Endometrial microvascular endothelial cells (primary cell): ENCODE results near the gene NHERF2. TPM values are rescaled to one million over a fixed set of nuclear protein-coding genes. Genes with fewer than 3 reads are reported as not detected.
"Not testable (repeated sequence)": the region's sequence is repeated elsewhere in the genome, so short reads cannot be mapped to it uniquely, and the experiment has no call there.

Experiments used
- in situ Hi-C: cut with HindIII; loops from 2 replicates; pipeline ENCODE4 v1.10.0; 2017; ENCODE audit warnings: low sequenced_read_pairs, low pct_unique_long_range_greater_than_20kb; ENCODE audit errors: inconsistent ontology term
- total RNA-seq: library from RNA; depleted of rRNA; stranded (reverse); fragments of >200 nt; gene quantifications from one replicate; pipeline ENCODE4 v1.2.3, GENCODE V29; 2015; ENCODE audit errors: inconsistent ontology term

The NHERF2 gene
- total RNA-seq, 1 donor from 2014 or later: 194 TPM

DNA sequence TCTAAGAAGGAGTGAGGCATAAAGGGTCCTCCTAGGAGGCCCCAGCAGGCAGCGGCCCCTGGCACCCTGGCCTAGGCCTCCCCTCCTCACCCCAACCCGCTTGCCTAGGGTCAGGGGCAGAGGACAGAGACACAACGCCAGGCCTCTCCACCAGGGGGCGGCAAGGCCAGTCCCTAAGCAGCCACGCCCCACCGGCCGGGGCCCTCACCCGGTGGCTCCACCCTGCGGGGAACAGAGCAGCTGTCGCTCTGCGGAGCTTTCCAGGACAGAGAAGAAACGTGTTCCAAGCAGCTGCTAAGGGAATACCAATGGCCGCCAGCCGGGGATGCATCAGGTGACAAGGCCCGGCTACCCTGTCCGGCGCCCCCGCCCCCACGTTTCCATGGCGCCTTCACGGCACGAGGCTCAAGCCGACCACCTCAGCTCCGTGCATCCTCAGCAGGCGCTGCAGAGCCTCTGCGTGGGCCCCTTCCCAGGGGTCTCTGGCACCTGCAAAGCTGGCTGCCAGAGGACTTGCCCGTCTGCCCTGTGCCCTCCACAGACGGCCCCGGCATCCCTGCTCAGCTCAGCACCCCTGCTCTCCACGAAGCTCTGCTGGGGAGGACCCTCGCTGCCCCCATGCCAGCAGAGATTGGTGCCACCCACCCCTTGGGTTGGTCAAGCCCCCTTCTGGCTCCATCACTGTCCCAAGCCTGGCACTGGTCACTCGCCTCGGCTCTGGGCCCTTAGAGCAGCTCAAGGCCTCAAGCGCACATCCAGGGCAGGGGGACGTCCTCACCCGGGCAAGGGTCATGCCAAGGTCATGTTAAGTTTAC is 22.7 kb upstream of the NHERF2 start:
- in situ Hi-C loops: no loop called here

DNA sequence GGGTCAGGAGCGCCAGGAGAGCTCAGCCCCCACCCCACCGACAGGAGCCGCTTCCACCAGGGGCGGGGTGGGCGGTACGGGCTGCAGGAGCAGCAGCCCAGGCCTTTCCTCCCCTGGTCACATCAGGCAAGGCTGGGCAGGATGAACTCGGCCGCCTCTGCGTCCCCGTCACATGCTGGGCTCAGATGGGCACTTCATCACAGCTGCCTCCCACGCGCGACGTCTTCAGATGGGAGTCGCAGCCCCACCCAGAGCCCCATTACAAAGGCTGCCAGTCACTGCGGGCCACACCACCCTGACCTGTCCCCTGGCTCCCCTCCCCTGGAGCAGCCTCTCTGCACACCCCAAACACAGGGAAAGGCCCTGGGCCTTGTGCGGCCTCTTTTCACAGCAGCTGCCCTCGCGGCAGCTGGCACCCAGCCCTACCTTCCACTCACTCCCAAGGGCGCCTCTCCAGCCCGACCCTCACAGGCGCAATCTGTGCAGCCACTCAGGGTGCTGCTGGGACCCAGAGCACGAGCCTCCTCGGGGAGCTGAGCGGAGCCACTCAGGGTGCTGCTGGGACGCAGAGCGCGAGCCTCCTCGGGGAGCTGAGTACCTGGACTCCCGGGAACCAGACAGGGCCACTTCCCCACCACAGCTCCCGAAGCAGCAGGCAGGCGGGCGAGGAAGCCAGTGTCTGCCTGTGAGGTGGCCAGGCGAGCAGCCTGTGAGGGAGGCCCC is 21.7 kb upstream of the NHERF2 start:
- in situ Hi-C loops: no loop called here

DNA sequence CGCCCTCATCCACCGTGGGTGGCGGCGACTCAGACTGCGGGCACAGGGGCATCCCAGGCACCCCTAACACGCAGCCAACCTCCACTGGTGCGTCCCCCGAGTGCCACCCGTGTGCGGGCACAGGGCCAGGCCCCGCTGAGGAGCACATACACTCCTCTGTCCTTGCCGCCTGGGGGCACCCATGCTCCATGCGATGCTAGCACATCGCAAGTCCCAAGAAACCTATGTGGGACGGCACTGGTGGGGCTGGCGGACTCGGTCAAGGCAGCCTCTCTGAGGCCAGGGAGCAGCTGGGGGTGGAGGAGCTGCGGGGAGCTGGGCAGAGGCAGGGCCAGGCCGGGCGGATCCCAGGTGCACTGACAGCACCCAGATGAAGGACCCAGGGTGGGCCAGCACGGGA is 21.1 kb upstream of the NHERF2 start:
- in situ Hi-C loops: no loop called here

DNA sequence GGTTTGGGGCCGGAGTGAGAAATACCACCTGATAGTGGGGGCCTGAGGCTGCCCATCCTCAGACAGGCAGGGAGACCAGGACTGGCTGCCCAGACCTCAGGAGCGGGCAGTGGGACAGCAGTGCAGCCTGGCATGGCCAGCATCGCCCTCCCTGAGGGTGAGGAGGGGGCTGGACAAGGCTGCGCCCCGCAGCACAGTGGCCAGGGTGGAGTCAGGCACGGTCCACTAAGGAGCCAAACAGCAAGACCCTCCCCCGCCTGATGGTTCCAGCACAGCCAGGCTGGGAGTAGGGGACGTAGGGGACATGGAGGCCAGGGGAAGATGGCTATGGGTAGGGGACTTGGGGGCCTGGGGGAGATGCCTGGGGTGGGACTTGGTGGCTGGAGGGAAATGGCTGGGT is 20.4 kb upstream of the NHERF2 start:
- in situ Hi-C loops: no loop called here

DNA sequence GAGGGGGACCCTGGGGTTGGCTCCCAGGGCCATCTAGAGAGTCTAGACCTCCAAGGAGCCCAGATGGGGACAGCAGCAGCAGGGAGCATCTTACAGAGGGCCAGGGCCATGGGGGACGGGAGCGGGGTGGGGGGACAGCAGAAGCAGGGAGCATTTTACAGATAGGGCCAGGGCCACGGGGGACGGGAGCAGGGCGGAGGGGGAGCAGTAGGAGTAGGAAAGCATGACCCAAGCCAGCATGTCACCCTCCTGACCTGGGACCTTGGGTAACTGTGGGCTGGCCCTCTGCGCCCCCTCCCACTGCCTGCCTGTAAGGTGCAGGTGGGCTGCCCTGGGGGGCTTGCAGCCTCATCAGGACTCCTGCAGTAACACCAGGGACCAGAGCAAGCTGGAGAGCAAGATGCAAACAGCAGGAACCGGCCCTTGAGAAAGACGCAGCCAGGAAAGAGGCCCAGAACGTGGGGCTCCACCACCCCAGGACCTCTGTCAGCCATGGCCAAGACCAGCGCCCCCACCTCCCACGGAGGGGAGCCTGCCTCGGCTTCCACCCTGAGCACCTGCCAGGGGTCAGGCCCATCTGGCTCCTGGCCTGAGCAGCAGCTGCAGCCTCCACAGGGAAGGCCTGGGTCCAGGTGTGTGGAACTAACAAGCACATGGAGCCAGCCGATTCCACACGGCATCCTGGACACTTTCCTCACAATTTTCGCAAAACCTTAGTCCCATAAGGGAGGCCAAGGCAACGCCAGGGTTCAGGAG is 19.4 kb upstream of the NHERF2 start:
- in situ Hi-C loops: no loop called here

DNA sequence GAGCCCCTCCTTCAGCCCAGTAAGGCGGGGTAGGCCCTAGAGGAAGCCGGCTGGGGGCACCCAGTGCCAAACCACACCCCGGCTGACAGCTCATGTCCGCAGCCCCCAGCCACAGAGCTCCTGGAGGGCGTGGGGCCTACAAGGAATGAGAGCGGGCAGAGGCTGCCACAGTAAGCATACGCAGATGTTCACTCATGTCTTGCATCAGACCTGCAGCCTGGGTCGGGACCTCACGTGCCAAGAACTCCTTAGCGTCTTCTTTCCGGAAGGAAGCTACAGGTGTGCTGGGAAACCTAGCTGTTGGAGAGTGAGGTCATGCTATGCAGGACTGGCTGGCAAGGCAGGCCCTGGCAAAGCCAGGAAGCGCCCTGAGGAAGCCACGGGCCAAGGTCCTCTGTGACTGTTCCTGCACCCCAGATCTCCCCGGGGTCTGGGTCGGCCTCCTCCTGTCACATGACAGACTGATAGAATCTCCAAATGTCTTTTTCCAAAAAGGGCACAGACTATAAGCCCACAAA is 18.6 kb upstream of the NHERF2 start:
- in situ Hi-C loops: no loop called here

DNA sequence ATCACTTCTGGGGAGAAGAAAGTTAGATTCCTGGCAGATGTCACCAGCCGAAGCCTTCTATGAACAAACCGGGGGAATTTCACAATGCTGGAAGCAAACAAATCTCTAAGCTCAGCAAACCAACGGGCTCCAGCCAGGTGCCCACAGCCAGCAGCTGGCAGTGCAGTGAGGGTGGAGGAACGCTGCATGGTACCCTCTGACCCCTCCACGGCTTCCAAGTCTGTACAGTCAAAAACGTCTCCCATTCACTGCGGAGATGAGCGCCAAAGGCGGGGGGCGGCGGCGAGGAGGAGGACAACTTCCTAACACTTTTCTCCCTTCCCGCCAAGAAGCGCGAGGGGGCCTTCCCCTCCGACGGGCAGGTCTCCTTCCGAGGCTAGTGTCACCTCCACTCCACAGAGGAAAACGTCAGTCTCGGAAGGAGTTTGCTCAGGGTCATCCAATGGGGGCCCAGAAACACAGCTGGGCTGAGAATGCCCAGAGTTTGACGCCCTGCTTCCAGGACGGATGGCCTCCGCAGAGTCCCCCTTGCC is 18.0 kb upstream of the NHERF2 start:
- in situ Hi-C loops: no loop called here

DNA sequence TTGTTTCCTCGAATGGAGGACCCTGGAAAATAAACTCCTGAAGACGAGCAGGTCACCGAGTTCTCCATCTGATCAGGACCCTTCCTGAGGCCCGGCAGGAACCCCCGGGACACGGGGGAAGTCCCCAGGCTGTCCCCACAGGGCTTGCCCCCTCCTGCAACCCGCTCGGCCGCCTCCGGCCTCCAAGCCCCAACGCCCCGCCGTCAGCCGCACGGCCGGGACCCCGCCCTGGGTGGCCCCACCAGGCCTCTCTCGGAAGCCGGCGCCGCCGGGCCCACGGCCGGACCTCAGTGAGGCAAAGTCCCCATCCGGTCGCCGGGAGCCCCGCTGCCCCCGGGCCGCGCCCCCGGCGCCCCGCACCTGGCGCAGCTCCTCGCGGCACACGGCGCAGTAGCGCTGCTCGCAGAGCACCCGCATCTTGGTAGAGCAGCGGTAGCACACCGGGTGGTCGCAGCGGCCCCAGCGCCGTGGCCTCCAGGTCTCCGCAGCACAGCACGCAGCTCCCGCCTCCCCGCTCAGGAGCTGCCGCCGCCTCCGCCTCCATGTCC is 17.5 kb upstream of the NHERF2 start:
- in situ Hi-C loops: no loop called here

DNA sequence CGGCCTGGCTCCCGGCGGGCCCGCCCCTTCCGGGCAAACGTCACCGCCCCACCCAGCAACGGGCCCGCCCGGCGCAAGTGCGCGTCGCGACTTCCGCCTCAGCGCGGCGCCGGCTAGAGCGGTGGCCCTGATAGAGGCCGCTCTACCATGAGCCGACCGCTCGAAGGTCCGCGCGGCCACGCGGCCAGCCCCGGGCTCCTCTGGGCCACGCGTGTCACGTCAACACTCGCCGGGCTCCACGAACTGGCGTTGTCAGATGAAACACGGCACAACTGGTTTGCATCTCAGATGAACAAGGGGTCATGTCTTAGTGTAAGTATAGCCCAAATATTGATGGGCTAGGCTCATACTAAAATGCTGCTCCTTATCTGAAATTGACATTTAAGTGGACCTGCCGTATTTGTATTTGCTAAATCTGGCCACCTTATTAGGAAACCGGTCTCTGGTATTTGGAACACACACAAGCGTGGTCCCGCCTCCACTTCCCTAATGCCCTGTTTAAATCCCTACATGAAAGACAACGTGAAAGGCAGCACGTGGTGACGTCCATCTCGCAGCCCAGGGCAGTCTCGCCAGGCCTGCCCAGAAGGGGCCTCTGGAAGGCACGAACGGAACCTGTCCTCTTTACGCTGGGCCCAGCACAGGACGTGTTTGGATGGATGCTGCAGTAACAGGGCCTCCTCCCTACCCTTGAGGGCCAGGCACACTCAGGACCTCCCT is 16.8 kb upstream of the NHERF2 start, which contains the start of gene ZNF598:
TSS of gene ZNF598 (minus strand) at position 31 of the 720 bp plus-strand sequence.
- in situ Hi-C loops: no loop called here

DNA sequence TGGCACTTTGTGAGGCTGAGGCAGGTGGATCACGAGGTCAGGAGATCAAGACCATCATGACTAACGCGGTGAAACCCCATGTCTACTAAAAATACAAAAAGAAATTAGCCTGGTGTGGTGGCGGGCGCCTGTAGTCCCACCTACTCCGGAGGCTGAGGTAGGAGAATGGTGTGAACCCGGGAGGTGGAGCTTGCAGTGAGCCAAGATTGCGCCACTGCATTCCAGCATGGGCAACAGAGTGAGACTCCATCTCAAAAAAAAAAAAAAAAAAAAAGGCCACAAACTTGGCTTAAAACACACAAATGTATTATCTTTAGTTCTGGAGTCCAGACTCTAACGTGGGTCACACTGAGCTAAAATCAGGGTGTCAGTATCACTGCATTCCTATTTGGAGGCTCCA is 15.0 kb upstream of the NHERF2 start:
- in situ Hi-C loops: not testable (repeated sequence)

DNA sequence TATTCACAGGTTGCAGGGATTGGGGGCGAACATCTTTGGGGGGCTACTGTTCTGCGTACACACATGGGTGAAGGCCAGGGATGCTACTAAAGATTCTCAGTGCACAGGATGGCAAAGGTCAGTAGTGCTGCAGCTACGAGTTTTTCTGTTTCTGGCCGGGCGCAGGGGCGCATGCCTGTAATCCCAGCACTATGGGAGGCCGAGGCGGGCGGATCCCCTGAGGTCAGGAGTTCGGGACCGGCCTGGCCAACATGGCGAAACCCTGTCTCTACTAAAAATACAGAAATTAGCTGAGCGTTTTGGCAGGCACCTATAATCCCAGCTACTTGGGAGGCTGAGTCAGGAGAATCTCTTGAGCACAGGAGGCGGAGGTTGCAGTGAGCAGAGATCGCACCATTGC is 13.2 kb upstream of the NHERF2 start:
- in situ Hi-C loops: no loop called here

DNA sequence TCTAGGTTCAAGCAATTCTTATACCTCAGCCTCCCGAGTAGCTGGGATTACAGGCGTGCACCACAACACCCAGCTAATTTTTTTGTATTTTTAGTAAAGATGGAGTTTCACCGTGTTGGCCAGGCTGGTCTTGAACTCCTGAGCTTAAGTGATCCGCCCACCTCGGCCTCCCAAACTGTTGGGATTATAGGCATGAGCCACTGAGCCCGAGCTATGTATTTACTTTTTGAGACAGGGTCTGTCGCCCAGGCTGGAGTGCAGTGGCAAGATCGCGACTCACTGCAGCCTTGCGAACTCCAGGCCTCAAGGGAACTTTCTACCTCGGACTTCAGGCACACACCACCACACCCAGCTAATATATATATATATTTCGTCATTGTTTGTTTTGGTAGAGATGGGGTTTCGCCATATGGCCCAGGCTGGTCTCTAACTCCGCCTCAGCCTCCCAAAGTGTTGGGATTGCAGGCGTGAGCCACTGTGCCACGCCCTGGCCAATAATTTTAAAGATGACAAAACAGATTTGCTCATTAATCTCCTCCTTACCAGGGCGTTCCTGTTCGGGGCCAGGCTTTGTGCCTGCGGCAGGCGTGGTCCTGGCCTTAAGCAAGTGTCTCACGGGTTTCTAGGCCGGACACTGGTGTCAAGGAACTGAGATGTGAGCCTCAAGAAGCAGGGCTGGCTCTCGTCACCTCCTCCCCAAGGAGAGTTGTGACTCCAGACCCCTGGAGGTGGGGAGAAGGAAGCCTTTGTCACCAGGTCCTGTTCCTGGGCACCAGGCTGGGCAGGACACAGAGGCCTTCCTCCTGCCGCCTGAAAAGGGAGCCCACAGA is 11.4 kb upstream of the NHERF2 start:
- in situ Hi-C loops: no loop called here

DNA sequence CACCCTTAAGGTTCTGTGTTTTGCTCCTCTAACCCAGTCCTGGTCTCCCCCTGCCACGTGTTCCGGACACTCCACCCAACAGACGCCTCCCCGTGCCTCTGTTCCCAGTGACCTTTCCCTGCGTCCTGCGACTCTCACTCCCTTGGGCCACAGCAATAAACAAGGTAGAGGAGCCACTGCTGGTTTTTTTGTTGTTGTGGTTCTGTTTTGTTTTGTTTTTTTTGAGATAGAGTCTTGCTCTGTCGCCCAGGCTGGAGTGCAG is 10.8 kb upstream of the NHERF2 start:
- in situ Hi-C loops: no loop called here

DNA sequence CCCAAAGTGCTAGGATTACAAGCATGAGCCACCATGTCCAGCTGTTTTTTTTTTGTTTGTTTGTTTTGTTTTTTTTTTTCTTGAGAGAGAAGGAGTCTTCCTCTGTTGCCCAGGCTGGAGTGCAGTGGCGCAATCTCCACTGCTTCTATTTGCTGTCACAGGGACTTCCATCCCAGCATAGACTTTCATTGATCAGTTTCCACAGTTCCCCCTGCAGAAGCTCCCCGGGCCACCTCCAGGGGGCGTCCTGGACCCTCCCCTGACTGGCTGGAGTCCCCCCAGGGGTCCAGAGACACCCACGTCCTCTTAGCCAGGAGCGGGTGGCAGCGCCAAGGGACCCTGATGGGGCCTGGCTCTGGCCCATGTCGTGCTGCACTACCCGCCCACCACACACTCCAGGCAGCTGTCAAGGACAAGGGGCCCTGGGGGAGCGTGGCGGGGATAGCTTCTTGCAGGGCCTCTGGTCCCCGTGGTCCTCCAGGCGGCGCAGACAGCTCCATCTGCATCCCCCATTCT is 10.2 kb upstream of the NHERF2 start:
- in situ Hi-C loops: no loop called here

DNA sequence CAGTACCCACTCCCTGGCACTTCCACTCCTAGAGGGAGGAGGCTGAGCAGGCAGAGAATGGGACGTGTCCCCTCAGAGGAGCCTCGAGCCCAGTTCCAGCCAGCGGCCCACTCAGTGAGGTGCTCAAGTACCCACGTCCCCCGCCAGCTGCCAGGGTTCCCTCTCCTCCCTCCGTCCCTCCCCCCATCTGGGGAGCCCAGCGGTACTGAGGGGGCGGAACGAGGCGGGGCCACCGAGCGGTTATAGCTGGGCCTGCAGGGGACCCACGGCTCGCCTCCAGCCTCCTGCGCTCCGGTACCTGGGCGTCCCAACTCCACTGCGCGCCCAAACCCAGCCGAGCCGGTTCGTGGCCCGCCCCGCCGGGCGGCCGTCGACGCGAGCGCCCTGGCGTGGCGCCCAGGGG is 7.2 kb upstream of the NHERF2 start, which contains the start of gene NPW:
TSS of gene NPW (plus strand) at position 268 of the 403 bp plus-strand sequence.
- in situ Hi-C loops: no loop called here

DNA sequence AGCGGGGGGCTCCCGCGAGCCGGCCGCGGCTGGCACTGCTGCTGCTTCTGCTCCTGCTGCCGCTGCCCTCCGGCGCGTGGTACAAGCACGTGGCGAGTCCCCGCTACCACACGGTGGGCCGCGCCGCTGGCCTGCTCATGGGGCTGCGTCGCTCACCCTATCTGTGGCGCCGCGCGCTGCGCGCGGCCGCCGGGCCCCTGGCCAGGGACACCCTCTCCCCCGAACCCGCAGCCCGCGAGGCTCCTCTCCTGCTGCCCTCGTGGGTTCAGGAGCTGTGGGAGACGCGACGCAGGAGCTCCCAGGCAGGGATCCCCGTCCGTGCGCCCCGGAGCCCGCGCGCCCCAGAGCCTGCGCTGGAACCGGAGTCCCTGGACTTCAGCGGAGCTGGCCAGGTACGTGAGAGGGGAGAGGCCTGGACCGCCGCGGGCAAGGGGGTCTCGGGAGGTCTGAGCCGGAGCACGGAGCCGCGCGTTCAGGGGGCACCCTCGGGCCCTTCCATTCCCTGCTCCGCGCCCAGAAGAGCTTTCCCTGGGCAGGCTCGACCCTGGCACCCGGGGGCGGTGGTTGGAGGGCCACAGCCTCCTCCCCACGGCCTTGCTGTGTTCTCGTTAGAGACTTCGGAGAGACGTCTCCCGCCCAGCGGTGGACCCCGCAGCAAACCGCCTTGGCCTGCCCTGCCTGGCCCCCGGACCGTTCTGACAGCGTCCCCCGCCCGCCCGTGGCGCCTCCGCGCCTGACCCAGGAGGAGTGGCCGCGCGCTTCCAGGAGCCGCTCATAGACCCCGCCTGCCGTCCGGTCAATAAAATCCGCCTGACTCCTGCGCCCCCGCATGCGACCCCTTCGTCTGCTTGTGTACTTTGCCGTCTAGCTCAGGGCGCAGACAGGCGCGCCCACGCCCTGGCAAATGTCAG is 6.5 kb upstream of the NHERF2 start:
- in situ Hi-C loops: no loop called here

DNA sequence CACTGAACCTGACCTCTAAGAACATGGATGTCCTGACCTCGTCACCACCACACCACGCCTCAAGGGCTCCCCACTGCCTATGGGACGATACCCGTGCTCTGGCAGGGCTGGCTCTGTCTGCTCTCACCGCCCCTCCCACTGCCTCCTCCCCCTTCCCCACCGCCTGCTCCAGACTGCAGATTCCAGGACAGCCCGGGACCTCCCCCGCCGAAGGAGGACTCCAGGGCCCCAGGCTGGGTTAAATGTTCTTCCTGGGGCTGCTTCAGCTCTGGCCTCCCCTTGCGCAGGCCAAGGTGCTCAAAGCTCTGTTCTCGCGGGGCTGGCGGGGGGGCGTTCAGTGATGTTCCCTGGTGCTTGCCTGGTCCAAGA is 4.0 kb upstream of the NHERF2 start:
- in situ Hi-C loops: no loop called here
